Transverse colon (tissue), 4 donors: ENCODE results near the gene DCHS2. TPM values are rescaled to one million over a fixed set of nuclear protein-coding genes. Genes with fewer than 3 reads are reported as not detected.

Experiments used
- DNase-seq: peaks from one replicate; pipeline ENCODE4 v3.0.0-alpha.2; 2019
- H3K27ac ChIP-seq, 4 donors: fragments of 200-600 bp; sonication (generic); 2 replicates each; pipeline ENCODE4 v1.5.1; 2016 to 2018; ENCODE audit warnings: inconsistent platforms in 4 of 4
- H3K27me3 ChIP-seq: fragments of 200-600 bp; sonication (generic); 2 replicates; pipeline ENCODE4 v1.5.1; 2017; ENCODE audit warnings: inconsistent platforms
- H3K36me3 ChIP-seq, 4 donors: fragments of 200-600 bp; sonication (generic); 2 replicates each; pipeline ENCODE4 v1.5.1; 2017 to 2019; ENCODE audit warnings: inconsistent platforms in 4 of 4
- H3K4me1 ChIP-seq, 4 donors: fragments of 200-600 bp; sonication (generic); 2 replicates each; pipeline ENCODE4 v1.5.1; 2017 to 2020; ENCODE audit warnings: inconsistent platforms in 4 of 4
- H3K4me3 ChIP-seq, 4 donors: fragments of 200-600 bp; sonication (generic); 1 replicate in 1 of 4; 2 replicates in 3 of 4; pipeline versions ENCODE4 v1.5.1 to v1.6.1; 2017 to 2019; ENCODE audit warnings: inconsistent platforms in 4 of 4
- H3K9me3 ChIP-seq, 2 donors: fragments of 200-600 bp; sonication (generic); 2 replicates each; pipeline ENCODE4 v1.5.1; 2017 to 2019; ENCODE audit warnings: inconsistent platforms in 2 of 2
- CTCF ChIP-seq, 5 experiments: fragments of 200-600 bp in 3 of 5; fragments of 450-650 bp in 2 of 5; sonication (generic) in 3 of 5; IDR thresholded peaks; 1 replicate in 2 of 5; 2 replicates in 3 of 5; pipeline ENCODE4 v1.5.1; 2016 to 2017; ENCODE audit warnings: antibody characterized with exemption in 5 of 5, inconsistent platforms in 3 of 5, mild to moderate bottlenecking in 2 of 5, moderate library complexity in 1 of 5
- EP300 ChIP-seq: sonication (generic); formaldehyde crosslinking; IDR thresholded peaks from one replicate; pipeline ENCODE4 v1.6.1; 2017; ENCODE audit warnings: antibody characterized with exemption, low read depth
- POLR2A ChIP-seq: fragments of 450-650 bp; IDR thresholded peaks from one replicate; pipeline ENCODE4 v1.6.1; 2016; ENCODE audit warnings: antibody characterized with exemption, mild to moderate bottlenecking, moderate library complexity
- POLR2AphosphoS5 ChIP-seq, 3 donors: sonication (generic); formaldehyde crosslinking; IDR thresholded peaks; one replicate each; pipeline ENCODE4 v1.6.1; 2016; ENCODE audit warnings: antibody characterized with exemption in 3 of 3
- WGBS, 2 donors: methylation state at CpG; one replicate each; pipeline ENCODE4 v1.1.5; 2018; ENCODE audit warnings: low coverage in 1 of 2; 5-methylcytosine and 5-hydroxymethylcytosine counted together
- in situ Hi-C, 4 donors: fragments of 200-750 bp; cut with MboI; loops; one replicate each; pipeline versions ENCODE4 v1.15.0 to v1.15.1; 2017; ENCODE audit warnings: low sequenced_read_pairs in 3 of 4, low pct_ligation_motif_present in 1 of 4, low pct_unique_long_range_greater_than_20kb in 1 of 4
- intact Hi-C: fragments of 100-400 bp; cut with DNase I; formaldehyde crosslinking; loops from one replicate; pipeline ENCODE4 v1.15.1; 2023; ENCODE audit warnings: low total_unique reads
- total RNA-seq, 4 donors: library from RNA; depleted of rRNA; stranded (reverse); fragments of >200 nt; gene quantifications; one replicate each; pipeline ENCODE4 v1.1.0, GENCODE V29; 2016

DCHS2 gene
- total RNA-seq, 4 donors from 2014 or later = 0.60 to 20.6 (median 2.9) TPM

DNA sequence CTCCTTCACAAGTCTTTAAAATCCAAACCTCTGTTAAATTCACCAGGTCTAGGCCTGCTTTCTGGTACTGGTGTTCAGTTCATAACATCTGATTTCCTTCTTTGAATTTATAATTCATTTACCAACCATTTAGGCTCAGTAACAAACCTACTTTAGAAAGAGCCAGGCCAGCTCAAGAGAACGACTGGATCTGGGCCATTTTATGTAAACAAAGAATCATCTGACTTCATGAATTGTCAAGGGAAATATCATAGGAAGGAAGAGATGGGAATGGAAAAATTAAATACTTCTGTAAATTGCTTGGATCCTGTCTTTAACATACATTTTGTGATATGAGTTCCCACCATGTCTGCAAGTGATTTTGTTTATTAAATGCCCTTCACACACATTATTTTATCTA, 36.5 kb downstream of the DCHS2 start:
- Histone ChIP-seq H3K9me3 (no peaks in the 10 kb centered on the region), H3K4me3 (no peak overlapping the region), H3K36me3 (no peaks in the 10 kb centered on the region), H3K27me3 (no peaks in the 10 kb centered on the region), H3K4me1 (no peaks in the 10 kb centered on the region), H3K27ac (no peak overlapping the region)
- no peak for DNase-seq
- WGBS, 2 donors = 12 to 44% methylated on average over 1 of the region's 1 CpG
- intact Hi-C loops = no loop called here
- in situ Hi-C loops = no loop called here
- TF ChIP-seq POLR2A (no peak), CTCF (IDR thresholded peaks at IDR 0.05) (no peak), POLR2AphosphoS5 (IDR thresholded peaks at IDR 0.05) (no peak), EP300 (no peak)

DNA sequence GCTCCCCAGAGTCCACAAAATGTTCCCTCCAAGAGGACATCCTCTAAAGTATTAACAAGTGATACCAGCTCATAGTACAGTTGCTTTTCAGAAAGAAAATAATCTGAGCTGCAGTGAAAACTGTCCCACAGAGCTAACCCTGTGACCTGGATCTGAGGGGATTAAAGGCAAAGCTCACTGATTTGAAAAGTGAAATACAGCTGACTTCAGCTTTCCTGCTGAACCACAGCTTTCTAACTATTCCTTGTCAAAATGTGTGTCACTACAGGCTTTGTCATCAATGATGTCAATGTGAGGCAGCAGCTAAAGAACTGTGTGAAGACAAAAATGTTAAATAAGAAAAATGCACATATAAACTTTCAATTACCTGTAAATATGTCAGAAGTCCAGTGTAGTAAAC, 36.9 kb downstream of the DCHS2 start:
- intact Hi-C loops (no loop called here), in situ Hi-C loops (no loop called here)
- no peak for DNase-seq
- Histone ChIP-seq H3K27ac (no peak overlapping the region), H3K36me3 (no peaks in the 10 kb centered on the region), H3K4me1 (no peaks in the 10 kb centered on the region), H3K27me3 (no peaks in the 10 kb centered on the region), H3K9me3 (no peaks in the 10 kb centered on the region), H3K4me3 (no peak overlapping the region)
- no peak for TF ChIP-seq CTCF (IDR thresholded peaks at IDR 0.05)
- no peak for TF ChIP-seq POLR2A
- no peak for TF ChIP-seq POLR2AphosphoS5 (IDR thresholded peaks at IDR 0.05)
- no peak for TF ChIP-seq EP300

GRCh38 chr4:154452798-154453346, 38.7 kb downstream of the DCHS2 start:
- 62% methylated on average over 5 of the region's 5 CpGs; no CpG with 5 or more reads in 1 of the 2 donors for WGBS, 2 donors
- no peak for DNase-seq
- in situ Hi-C loops = no loop called here

GRCh38 chr4:154450966-154451365, 40.6 kb downstream of the DCHS2 start:
- no peak for TF ChIP-seq CTCF (IDR thresholded peaks at IDR 0.05)
- TF ChIP-seq EP300 = no peak
- no peak for TF ChIP-seq POLR2AphosphoS5 (IDR thresholded peaks at IDR 0.05)
- TF ChIP-seq POLR2A = no peak
- Histone ChIP-seq H3K27ac (no peak overlapping the region), H3K9me3 (no peaks in the 10 kb centered on the region), H3K27me3 (no peaks in the 10 kb centered on the region), H3K4me3 (no peak overlapping the region), H3K36me3 (no peaks in the 10 kb centered on the region), H3K4me1 (no peaks in the 10 kb centered on the region)
- 83 to 100% methylated on average over 1 of the region's 1 CpG for WGBS, 2 donors
- intact Hi-C loops = no loop called here
- DNase-seq = no peak
- in situ Hi-C loops = no loop called here

More at GRCh38 chr4:154452798-154453346, 38.7 kb downstream of the DCHS2 start:
- Histone ChIP-seq H3K9me3 (no peaks in the 10 kb centered on the region), H3K36me3 (no peaks in the 10 kb centered on the region), H3K27me3 (no peaks in the 10 kb centered on the region), H3K4me1 (no peaks in the 10 kb centered on the region), H3K4me3 (no peak overlapping the region), H3K27ac (no peak overlapping the region)
- TF ChIP-seq EP300 = no peak
- intact Hi-C loops = no loop called here

DNA sequence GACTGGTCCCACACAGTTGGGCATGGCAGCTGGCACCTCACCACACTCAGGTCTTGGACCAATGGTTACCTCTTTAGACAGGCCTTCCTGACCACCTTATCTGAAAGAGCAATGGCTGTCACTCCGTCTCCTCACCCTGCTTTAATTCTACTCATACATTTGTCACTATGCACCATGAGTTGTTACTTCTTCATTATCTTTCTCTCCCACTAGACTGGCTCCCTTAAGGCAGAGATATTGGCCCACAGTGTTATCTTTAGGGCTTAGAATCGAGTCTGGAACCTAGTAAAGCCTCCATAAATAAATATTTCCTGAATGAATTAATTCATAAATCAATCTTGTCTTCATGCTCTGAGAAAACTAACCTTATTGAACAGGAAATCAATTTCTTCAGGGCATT, 46.6 kb downstream of the DCHS2 start:
- no peaks in the 10 kb centered on the region for H3K27me3 ChIP-seq
- H3K36me3 ChIP-seq = no peaks in the 10 kb centered on the region
- WGBS, 2 donors = 29 to 58% methylated on average over 1 to 2 of the region's 2 CpGs
- no peak for TF ChIP-seq CTCF (IDR thresholded peaks at IDR 0.05)
- TF ChIP-seq POLR2AphosphoS5 (IDR thresholded peaks at IDR 0.05) = no peak
- no peak for TF ChIP-seq POLR2A
- no peak for TF ChIP-seq EP300
- H3K9me3 ChIP-seq = no peaks in the 10 kb centered on the region
- intact Hi-C loops (loop anchor here (5.0 kb wide), 1 partner anchor 1778 kb away; no protein-coding TSS in a partner anchor), in situ Hi-C loops (no loop called here)
- no peak overlapping the region for H3K27ac ChIP-seq
- H3K4me1 ChIP-seq = no peaks in the 10 kb centered on the region
- no peak for DNase-seq
- no peak overlapping the region for H3K4me3 ChIP-seq
